ENCODE measurements around the gene FAM81B.

GRCh38 chr5:95426227-95426626 is 35.1 kb downstream of the FAM81B start:
- TF ChIP-seq EP300 (conservative IDR thresholded peaks at IDR 0.05; ENCODE audit: poor library complexity, severe bottlenecking) (no peak), SMC3 (conservative IDR thresholded peaks at IDR 0.05; ENCODE audit: poor library complexity) (no peak), TAF1 (IDR thresholded peaks at IDR 0.05; ENCODE audit: low read depth) (no peak), RAD21 (conservative IDR thresholded peaks at IDR 0.05) (no peak), POLR2AphosphoS5 (IDR thresholded peaks at IDR 0.05) (no peak), REST (IDR thresholded peaks at IDR 0.05; ENCODE audit: borderline replicate concordance) (no peak)
- TF ChIP-seq, protein P1, sequence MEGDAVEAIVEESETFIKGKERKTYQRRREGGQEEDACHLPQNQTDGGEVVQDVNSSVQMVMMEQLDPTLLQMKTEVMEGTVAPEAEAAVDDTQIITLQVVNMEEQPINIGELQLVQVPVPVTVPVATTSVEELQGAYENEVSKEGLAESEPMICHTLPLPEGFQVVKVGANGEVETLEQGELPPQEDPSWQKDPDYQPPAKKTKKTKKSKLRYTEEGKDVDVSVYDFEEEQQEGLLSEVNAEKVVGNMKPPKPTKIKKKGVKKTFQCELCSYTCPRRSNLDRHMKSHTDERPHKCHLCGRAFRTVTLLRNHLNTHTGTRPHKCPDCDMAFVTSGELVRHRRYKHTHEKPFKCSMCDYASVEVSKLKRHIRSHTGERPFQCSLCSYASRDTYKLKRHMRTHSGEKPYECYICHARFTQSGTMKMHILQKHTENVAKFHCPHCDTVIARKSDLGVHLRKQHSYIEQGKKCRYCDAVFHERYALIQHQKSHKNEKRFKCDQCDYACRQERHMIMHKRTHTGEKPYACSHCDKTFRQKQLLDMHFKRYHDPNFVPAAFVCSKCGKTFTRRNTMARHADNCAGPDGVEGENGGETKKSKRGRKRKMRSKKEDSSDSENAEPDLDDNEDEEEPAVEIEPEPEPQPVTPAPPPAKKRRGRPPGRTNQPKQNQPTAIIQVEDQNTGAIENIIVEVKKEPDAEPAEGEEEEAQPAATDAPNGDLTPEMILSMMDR (IDR thresholded peaks at IDR 0.05; ENCODE audit: poor library complexity, severe bottlenecking): no peak
